LoVo (cell line): Measurements from ENCODE around the gene MACC1.

Experiments
- DNase-seq: peaks from one replicate; pipeline ENCODE4 v3.0.0-alpha.2; 2016; ENCODE audit warnings: low spot score

Gene MACC1

GRCh38 chr7:20229646-20230500 is 12.7 kb upstream of the MACC1 start:
- no peak for DNase-seq

GRCh38 chr7:20229081-20229480 is 11.9 kb upstream of the MACC1 start:
- no peak for DNase-seq

GRCh38 chr7:20228654-20229053 is 11.5 kb upstream of the MACC1 start:
- no peak for DNase-seq

GRCh38 chr7:20227291-20227795 is 10.2 kb upstream of the MACC1 start:
- no peak for DNase-seq

GRCh38 chr7:20226860-20227259 is 9.7 kb upstream of the MACC1 start:
- no peak for DNase-seq

GRCh38 chr7:20225384-20225783 is 8.2 kb upstream of the MACC1 start:
- no peak for DNase-seq

GRCh38 chr7:20224025-20224424 is 6.8 kb upstream of the MACC1 start:
- DNase-seq = no peak

- no peak for DNase-seq
Measured at GRCh38 chr7:20223356-20223755, 6.2 kb upstream of the MACC1 start.

GRCh38 chr7:20222219-20222828 is 5.1 kb upstream of the MACC1 start:
- no peak for DNase-seq

- DNase-seq = peak; percentile 56
Measured at GRCh38 chr7:20220921-20221547, 3.9 kb upstream of the MACC1 start.

- no peak for DNase-seq
Measured at GRCh38 chr7:20220293-20220761, 3.1 kb upstream of the MACC1 start.

GRCh38 chr7:20219446-20220292 is 2.5 kb upstream of the MACC1 start:
- peak; percentile 94 for DNase-seq

- no peak for DNase-seq
Measured at GRCh38 chr7:20219062-20219445, 1.9 kb upstream of the MACC1 start.

- peak; percentile 51 for DNase-seq
Measured at GRCh38 chr7:20218279-20218678, 1.1 kb upstream of the MACC1 start.

- DNase-seq = no peak
Measured at GRCh38 chr7:20216406-20217036, 663 bp downstream of the MACC1 start.

- no peak for DNase-seq
Measured at GRCh38 chr7:20214921-20215669, 2.1 kb downstream of the MACC1 start.

GRCh38 chr7:20214132-20214531 is 3.1 kb downstream of the MACC1 start:
- DNase-seq = no peak

- no peak for DNase-seq
Measured at GRCh38 chr7:20213378-20213777, 3.8 kb downstream of the MACC1 start.

GRCh38 chr7:20211376-20211775 is 5.8 kb downstream of the MACC1 start:
- DNase-seq = no peak

GRCh38 chr7:20208651-20209307 is 8.4 kb downstream of the MACC1 start:
- no peak for DNase-seq
